CD14-positive monocyte (primary cell): Measurements from ENCODE around the gene PTRH1. TPM values are rescaled to one million over a fixed set of nuclear protein-coding genes. Genes with fewer than 3 reads are reported as not detected.

Source experiments
- DNase-seq, 3 donors: peaks; one replicate each; pipeline ENCODE4 v3.0.0-alpha.2; 2011 to 2022
- H2AFZ ChIP-seq: 2 replicates; pipeline ENCODE4 v1.6.0; 2012; ENCODE audit warnings: mild to moderate bottlenecking, low read depth, low read length, inconsistent platforms; ENCODE audit not compliant: insufficient read depth, poor library complexity, severe bottlenecking
- H3K27ac ChIP-seq, 2 donors: 1 replicate in 1 of 2; 2 replicates in 1 of 2; pipeline ENCODE4 v1.5.1; 2012 to 2013; ENCODE audit warnings: low read length in 2 of 2, control low read depth in 1 of 2, inconsistent platforms in 1 of 2, low read depth in 1 of 2, mild to moderate bottlenecking in 1 of 2
- H3K27me3 ChIP-seq, 2 donors: one replicate each; pipeline versions ENCODE4 v1.6.0 to v1.6.1; 2011 to 2013; ENCODE audit warnings: low read length in 2 of 2; ENCODE audit not compliant: control insufficient read depth in 2 of 2, insufficient read depth in 2 of 2
- H3K36me3 ChIP-seq, 2 donors: replicated peaks in 1 of 2; 1 replicate in 1 of 2; 2 replicates in 1 of 2; pipeline versions ENCODE4 v1.5.1 to v1.6.1; 2012 to 2013; ENCODE audit warnings: low read length in 2 of 2, control low read depth in 1 of 2, inconsistent platforms in 1 of 2, mild to moderate bottlenecking in 1 of 2; ENCODE audit not compliant: insufficient read depth in 2 of 2, control insufficient read depth in 1 of 2
- H3K4me1 ChIP-seq, 2 donors: 1 replicate in 1 of 2; 2 replicates in 1 of 2; pipeline versions ENCODE4 v1.5.1 to v1.6.1; 2012 to 2013; ENCODE audit warnings: low read length in 2 of 2, control low read depth in 1 of 2, inconsistent platforms in 1 of 2, mild to moderate bottlenecking in 1 of 2, moderate library complexity in 1 of 2; ENCODE audit not compliant: insufficient read depth in 2 of 2, control insufficient read depth in 1 of 2
- H3K4me2 ChIP-seq: replicated peaks from 2 replicates; pipeline ENCODE3; 2012; ENCODE audit warnings: low read length, moderate library complexity, mild to moderate bottlenecking; ENCODE audit not compliant: poor library complexity, severe bottlenecking; ENCODE audit errors: extremely low read depth
- H3K4me3 ChIP-seq, 3 experiments: fragments of 200-600 bp in 1 of 3; sonication (generic) in 1 of 3; replicated peaks in 1 of 3; 1 replicate in 2 of 3; 2 replicates in 1 of 3; pipeline ENCODE4 v1.5.1; 2011 to 2013; ENCODE audit warnings: low read length in 3 of 3, mild to moderate bottlenecking in 3 of 3, control low read depth in 2 of 3, low read depth in 2 of 3, inconsistent platforms in 1 of 3, moderate library complexity in 1 of 3
- H3K79me2 ChIP-seq: 2 replicates; pipeline ENCODE4 v1.6.0; 2012; ENCODE audit warnings: mild to moderate bottlenecking, control low read depth, inconsistent platforms, low read length, moderate library complexity; ENCODE audit not compliant: insufficient read depth
- H3K9ac ChIP-seq: 2 replicates; pipeline ENCODE4 v1.6.0; 2017; ENCODE audit warnings: low read length, mild to moderate bottlenecking; ENCODE audit not compliant: insufficient read depth, poor library complexity, severe bottlenecking
- H3K9me3 ChIP-seq, 2 donors: replicated peaks in 1 of 2; 1 replicate in 1 of 2; 2 replicates in 1 of 2; pipeline versions ENCODE4 v1.5.1 to v1.6.1; 2012 to 2013; ENCODE audit warnings: low read length in 2 of 2, control low read depth in 1 of 2; ENCODE audit not compliant: control insufficient read depth in 1 of 2, insufficient read depth in 1 of 2
- H4K20me1 ChIP-seq: 2 replicates; pipeline ENCODE4 v1.6.0; 2012; ENCODE audit warnings: mild to moderate bottlenecking, low read length, control low read depth, moderate library complexity; ENCODE audit not compliant: insufficient read depth
- H3K27ac Mint-ChIP-seq, 7 donors: one replicate each; pipeline ENCODE4 v1.8.0; 2020; ENCODE audit warnings: mild to moderate bottlenecking in 7 of 7, mixed read lengths in 7 of 7, moderate library complexity in 6 of 7, inconsistent platforms in 2 of 7
- H3K27me3 Mint-ChIP-seq, 3 donors: one replicate each; pipeline ENCODE4 v1.8.0; 2021 to 2022; ENCODE audit warnings: low read depth in 3 of 3, mild to moderate bottlenecking in 3 of 3, mixed read lengths in 3 of 3, moderate library complexity in 3 of 3, inconsistent platforms in 1 of 3
- H3K36me3 Mint-ChIP-seq, 2 donors: one replicate each; pipeline ENCODE4 v1.8.0; 2020; ENCODE audit warnings: mixed read lengths in 2 of 2, inconsistent platforms in 1 of 2, mild to moderate bottlenecking in 1 of 2
- H3K4me1 Mint-ChIP-seq: one replicate; pipeline ENCODE4 v1.8.0; 2020; ENCODE audit warnings: mild to moderate bottlenecking, mixed read lengths
- H3K4me3 Mint-ChIP-seq, 2 donors: one replicate each; pipeline ENCODE4 v1.8.0; 2020; ENCODE audit warnings: mild to moderate bottlenecking in 2 of 2, mixed read lengths in 2 of 2, moderate library complexity in 1 of 2
- H3K9me3 Mint-ChIP-seq, 7 donors: one replicate each; pipeline ENCODE4 v1.8.0; 2020 to 2022; ENCODE audit warnings: mixed read lengths in 7 of 7, mild to moderate bottlenecking in 6 of 7, moderate library complexity in 6 of 7, inconsistent platforms in 2 of 7
- CTCF ChIP-seq: fragments of 200-600 bp; IDR thresholded peaks from one replicate; pipeline ENCODE4 v1.8.0; 2022; ENCODE audit warnings: antibody characterized with exemption, mild to moderate bottlenecking
- WGBS: methylation state at CpG from one replicate; pipeline ENCODE4 v1.1.5; 2013; ENCODE audit warnings: missing lambda C conversion rate; ENCODE audit not compliant: insufficient coverage; 5-methylcytosine and 5-hydroxymethylcytosine counted together
- intact Hi-C, 2 donors: fragments of 100-400 bp; cut with micrococcal nuclease; formaldehyde crosslinking; loops; one replicate each; pipeline versions ENCODE4 v1.15.0 to v1.15.1; 2023
- polyA plus RNA-seq, 3 donors: library from polyadenylated mRNA; depleted of rRNA in 1 of 3; unstranded in 2 of 3; stranded (reverse) in 1 of 3; fragments of 300-500 nt in 2 of 3; fragments of >200 nt in 1 of 3; fragmentation: Illumina TruSeq in 2 of 3; gene quantifications; 1 replicate in 2 of 3; 2 replicates in 1 of 3; pipeline ENCODE4 v1.2.3, GENCODE V29; 2012 to 2021

PTRH1 gene
- polyA plus RNA-seq, 3 donors, result 6.9 to 19.9 (median 19.5) TPM

GRCh38 chr9:127734747-127735529, 19.5 kb upstream of the PTRH1 start, which contains the start of gene TOR2A:
Gene TOR2A, minus strand, starts transcription at chr9:127735294. Its CDS starts 24 bp downstream, at chr9:127735270.
- peaks cover 0 to 3% (median 0%) of the 10 kb centered on the region in 3 donors for H3K27me3 Mint-ChIP-seq
- H2AFZ ChIP-seq, result peak within 1 kb of the TSS; percentile 55
- peak within 1 kb of the TSS; percentile 90 to 95 (median 93) for H3K27ac Mint-ChIP-seq
- TF ChIP-seq CTCF, result peak; percentile 82
- peak within 1 kb of the TSS; percentile 46 to 76 (median 54) for H3K4me3 ChIP-seq
- peak within 1 kb of the TSS; percentile 75 to 81 for H3K4me3 Mint-ChIP-seq
- intact Hi-C loops, result loop anchor here (1.0 to 5.0 kb wide), 8 partner anchors 36 to 230 kb away; partner anchors contain the start of gene ST6GALNAC4 (in 1 of the 2)
- H3K9ac ChIP-seq, result peak within 1 kb of the TSS; percentile 95
- peak within 1 kb of the TSS; percentile 76 to 90 for H3K27ac ChIP-seq
- under 1% methylated on average over 74 of the region's 76 CpGs for WGBS
- H3K4me1 Mint-ChIP-seq, result peaks cover 17% of the 10 kb centered on the region
- peaks cover 0 to 1% (median 0%) of the 10 kb centered on the region in 7 donors for H3K9me3 Mint-ChIP-seq
- H3K4me2 ChIP-seq, result peak within 1 kb of the TSS; percentile 74
- no peaks in the 10 kb centered on the region for H3K9me3 ChIP-seq
- peak; percentile 97 to 99 (median 98) for DNase-seq
- peaks cover 36 to 60% of the 10 kb centered on the region in 2 donors for H3K36me3 Mint-ChIP-seq
- H4K20me1 ChIP-seq, result peaks cover 61% of the 10 kb centered on the region
- no peaks in the 10 kb centered on the region for H3K79me2 ChIP-seq
- peaks cover 37 to 56% of the 10 kb centered on the region in 2 donors for H3K36me3 ChIP-seq
- H3K4me1 ChIP-seq, result peaks cover 19 to 25% of the 10 kb centered on the region in 2 donors
- no peaks in the 10 kb centered on the region for H3K27me3 ChIP-seq

- peaks cover 17% of the 10 kb centered on the region for H3K4me1 Mint-ChIP-seq
- peaks cover 33 to 57% of the 10 kb centered on the region in 2 donors for H3K36me3 Mint-ChIP-seq
- H3K27ac Mint-ChIP-seq, result peak overlapping the region; percentile 86 to 95 (median 90)
- H3K4me2 ChIP-seq, result peak overlapping the region; percentile 74
- peaks cover 31 to 50% of the 10 kb centered on the region in 2 donors for H3K36me3 ChIP-seq
- H3K4me3 ChIP-seq, result peak overlapping the region in 2 of 3 experiments; percentile 46 to 76
- H3K79me2 ChIP-seq, result no peaks in the 10 kb centered on the region
- intact Hi-C loops, result loop anchor here in 1 of 2 donors (1.0 to 5.0 kb wide), 4 partner anchors 37 to 229 kb away; no protein-coding TSS in a partner anchor
- no peaks in the 10 kb centered on the region for H3K27me3 ChIP-seq
- DNase-seq, result no peak
- peaks cover 0 to 3% (median 0%) of the 10 kb centered on the region in 3 donors for H3K27me3 Mint-ChIP-seq
- peaks cover 0 to 1% (median 0%) of the 10 kb centered on the region in 7 donors for H3K9me3 Mint-ChIP-seq
- peaks cover 54% of the 10 kb centered on the region for H4K20me1 ChIP-seq
- H3K27ac ChIP-seq, result peak overlapping the region; percentile 76 to 90
- H3K9ac ChIP-seq, result peak overlapping the region; percentile 95
- WGBS, result 68% methylated on average over 22 of the region's 22 CpGs
- H3K4me3 Mint-ChIP-seq, result peak overlapping the region; percentile 75 to 81
- no peaks in the 10 kb centered on the region for H3K9me3 ChIP-seq
- H3K4me1 ChIP-seq, result peaks cover 19 to 25% of the 10 kb centered on the region in 2 donors
- H2AFZ ChIP-seq, result no peak overlapping the region
- no peak for TF ChIP-seq CTCF
These were observed 18.8 kb upstream of the PTRH1 start for GRCh38 chr9:127734247-127734746.
